Measurements from ENCODE around the gene FNIP1.

The FNIP1 gene

DNA sequence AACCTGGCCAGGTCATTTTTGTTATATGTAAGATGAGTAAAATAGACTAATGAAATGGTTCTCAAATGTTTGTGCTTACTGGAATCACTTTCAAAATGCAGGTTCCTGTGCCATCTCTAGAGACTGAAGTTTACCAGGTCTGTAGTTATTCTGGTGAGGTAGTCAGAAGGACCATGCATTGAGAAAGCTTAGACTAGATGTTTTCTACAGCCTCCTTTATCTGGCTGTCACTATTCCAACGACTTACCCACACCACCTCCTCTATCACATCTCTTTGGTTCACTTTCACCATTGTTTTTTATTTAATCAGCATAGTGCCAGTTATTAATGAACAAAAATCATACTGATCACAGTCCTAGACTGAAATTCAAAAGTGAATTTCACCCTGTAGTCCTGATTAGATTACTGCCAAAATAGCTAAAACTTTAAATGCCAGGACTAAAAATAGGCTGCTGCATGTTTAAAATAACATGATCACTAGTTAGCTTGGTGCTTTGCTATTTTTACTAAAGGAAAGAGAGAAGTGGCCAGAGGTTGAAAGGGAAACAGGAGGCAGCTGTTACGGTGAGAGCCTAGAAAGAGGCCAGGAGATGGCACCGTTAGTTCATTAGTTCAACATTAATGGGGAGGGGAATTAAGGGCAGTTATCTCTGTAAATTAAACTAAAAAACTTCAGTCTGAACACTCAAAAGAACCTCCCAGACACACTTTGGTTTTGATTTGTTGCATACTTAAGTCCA, 13.9 kb upstream of the FNIP1 start:
- no peak overlapping the region for H3K4me3 Mint-ChIP-seq
- no peak for DNase-seq (ENCODE audit: low spot score in 2 of 2)
- no peaks in the 10 kb centered on the region for H3K27me3 Mint-ChIP-seq

DNA sequence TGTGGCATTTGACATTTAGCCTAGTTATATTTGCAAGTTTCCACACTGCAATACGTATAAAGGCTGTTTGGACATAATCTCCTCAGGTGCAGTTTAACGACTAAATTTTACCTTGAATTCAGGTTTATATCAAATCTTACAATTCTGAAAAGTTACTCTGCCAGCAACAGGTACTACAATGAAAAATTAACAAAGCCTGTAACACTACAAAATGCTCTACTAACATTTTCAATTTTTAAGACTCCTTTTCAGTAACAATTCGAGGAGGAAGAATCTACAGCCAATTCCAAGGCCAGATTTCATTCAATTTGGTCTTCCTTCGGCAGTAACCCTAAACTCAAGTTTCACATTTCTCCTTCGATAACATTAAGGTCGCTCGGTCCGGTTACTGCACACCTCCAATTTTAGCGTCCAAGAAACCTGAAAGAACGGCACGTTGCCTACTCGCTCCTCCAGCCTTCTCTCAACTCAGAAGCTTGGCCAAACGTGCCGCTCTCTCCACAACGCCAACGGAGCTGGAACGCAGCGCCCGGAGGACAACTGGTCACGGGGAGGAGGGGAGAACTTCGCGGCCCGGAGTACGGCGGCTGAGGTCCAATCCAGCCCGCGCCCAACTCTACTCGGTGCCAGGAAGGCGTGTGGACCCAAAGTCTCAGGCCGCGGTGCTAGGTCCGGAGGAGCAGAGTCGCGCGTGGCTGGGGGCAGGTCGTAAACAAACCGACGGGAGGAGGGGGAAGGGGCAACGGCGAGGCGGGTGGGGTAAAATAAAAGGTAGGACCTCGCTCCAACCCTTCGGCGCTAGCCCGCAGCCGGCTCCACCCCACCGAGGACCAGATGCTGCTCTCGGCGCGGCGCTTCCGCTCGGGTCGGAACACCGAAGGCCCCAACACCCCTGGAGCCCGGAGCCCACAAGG, 681 bp downstream of the FNIP1 start:
- DNase-seq (ENCODE audit: low spot score in 2 of 2) (peak in 1 of 2 donors; percentile 12), ATAC-seq (replicated peaks; ENCODE audit: extremely low read depth, poor library complexity, severe bottlenecking) (peak; percentile 8)
- Mint-ChIP-seq H3K4me1 (peaks cover 24% of the 10 kb centered on the region), H3K36me3 (ENCODE audit: insufficient read depth) (peaks cover 19% of the 10 kb centered on the region), H3K9me3 (no peaks in the 10 kb centered on the region), H3K4me3 (peak overlapping the region; percentile 93), H3K27ac (ENCODE audit: low read depth) (peak overlapping the region; percentile 91), H3K27me3 (no peaks in the 10 kb centered on the region)

More for the DNA sequence above, 13.9 kb upstream of the FNIP1 start:
- Mint-ChIP-seq H3K36me3 (ENCODE audit: insufficient read depth) (no peaks in the 10 kb centered on the region), H3K27ac (ENCODE audit: low read depth) (no peak overlapping the region), H3K4me1 (no peaks in the 10 kb centered on the region), H3K9me3 (no peaks in the 10 kb centered on the region)
- no peak for ATAC-seq (replicated peaks; ENCODE audit: extremely low read depth, poor library complexity, severe bottlenecking)

DNA sequence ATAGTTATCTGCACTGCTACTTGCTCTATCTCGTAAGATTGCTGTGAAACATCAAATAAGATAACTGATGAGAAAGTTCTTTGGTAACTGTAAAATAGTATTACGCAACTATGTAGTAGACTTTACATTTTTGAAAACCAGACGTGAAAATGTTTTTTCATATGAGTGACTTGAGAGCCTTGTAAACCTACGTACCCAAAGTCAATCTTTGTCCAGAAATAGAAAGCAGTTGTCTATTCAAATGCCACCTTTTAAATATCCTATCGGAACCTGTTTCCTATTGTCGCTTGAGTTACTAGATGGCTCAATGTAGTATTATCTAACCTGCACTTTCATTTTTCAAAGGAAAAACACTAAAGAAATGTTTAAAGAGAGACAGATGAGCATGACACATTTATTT, 1.6 kb downstream of the FNIP1 start:
- Mint-ChIP-seq H3K9me3 (no peaks in the 10 kb centered on the region), H3K4me3 (peak overlapping the region; percentile 93), H3K27me3 (no peaks in the 10 kb centered on the region), H3K36me3 (ENCODE audit: insufficient read depth) (peaks cover 18% of the 10 kb centered on the region), H3K27ac (ENCODE audit: low read depth) (peak overlapping the region; percentile 91), H3K4me1 (peaks cover 33% of the 10 kb centered on the region)
- ATAC-seq (replicated peaks; ENCODE audit: extremely low read depth, poor library complexity, severe bottlenecking) (no peak), DNase-seq (ENCODE audit: low spot score in 2 of 2) (no peak)

DNA sequence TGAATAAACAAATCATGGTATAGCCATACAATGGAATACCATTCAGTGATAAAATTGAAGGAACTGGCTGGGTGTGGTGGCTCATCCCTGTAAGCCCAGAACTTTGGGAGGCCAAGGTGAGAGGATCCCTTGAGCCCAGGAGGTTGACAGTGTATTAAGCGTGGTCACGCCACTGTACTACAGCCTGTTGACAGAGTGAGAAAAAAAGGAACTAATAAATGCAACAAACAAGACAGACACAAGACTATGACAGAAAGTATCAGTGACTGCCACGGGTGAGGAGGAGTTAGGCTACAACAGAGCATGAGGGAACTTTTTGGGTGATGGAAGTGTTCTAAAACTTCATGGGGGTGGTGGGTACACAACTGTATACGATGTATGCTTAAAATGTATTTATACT, 2.2 kb downstream of the FNIP1 start:
- peaks cover 18% of the 10 kb centered on the region for H3K36me3 Mint-ChIP-seq (ENCODE audit: insufficient read depth)
- peaks cover 37% of the 10 kb centered on the region for H3K4me1 Mint-ChIP-seq
- no peaks in the 10 kb centered on the region for H3K27me3 Mint-ChIP-seq
- H3K9me3 Mint-ChIP-seq: no peaks in the 10 kb centered on the region
- DNase-seq (ENCODE audit: low spot score in 2 of 2) (no peak), ATAC-seq (replicated peaks; ENCODE audit: extremely low read depth, poor library complexity, severe bottlenecking) (no peak)
- peak overlapping the region; percentile 39 for H3K4me3 Mint-ChIP-seq
- H3K27ac Mint-ChIP-seq (ENCODE audit: low read depth): no peak overlapping the region

DNA sequence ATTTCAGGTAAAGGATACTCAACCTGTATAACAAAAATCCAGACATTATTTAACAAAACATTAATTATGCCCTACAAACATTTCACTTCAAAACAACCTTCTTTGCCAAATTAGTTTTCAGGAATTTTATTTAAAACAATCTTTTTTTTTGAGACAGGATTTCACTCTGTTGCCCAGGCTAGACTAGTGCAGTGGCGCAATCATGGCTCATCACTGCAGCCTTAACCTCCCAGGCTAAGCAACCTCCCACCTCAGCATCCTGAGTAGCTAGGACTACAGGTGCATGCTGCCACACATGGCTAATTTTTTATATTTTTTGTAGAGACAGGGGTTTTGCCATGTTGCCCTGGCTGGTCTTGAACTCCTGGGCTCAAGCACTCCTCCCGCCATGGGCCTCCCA, 3.9 kb downstream of the FNIP1 start:
- peaks cover 18% of the 10 kb centered on the region for H3K36me3 Mint-ChIP-seq (ENCODE audit: insufficient read depth)
- ATAC-seq (replicated peaks; ENCODE audit: extremely low read depth, poor library complexity, severe bottlenecking): no peak
- H3K27ac Mint-ChIP-seq (ENCODE audit: low read depth): no peak overlapping the region
- H3K9me3 Mint-ChIP-seq: no peaks in the 10 kb centered on the region
- peaks cover 44% of the 10 kb centered on the region for H3K4me1 Mint-ChIP-seq
- H3K4me3 Mint-ChIP-seq: no peak overlapping the region
- DNase-seq (ENCODE audit: low spot score in 2 of 2): no peak
- no peaks in the 10 kb centered on the region for H3K27me3 Mint-ChIP-seq

DNA sequence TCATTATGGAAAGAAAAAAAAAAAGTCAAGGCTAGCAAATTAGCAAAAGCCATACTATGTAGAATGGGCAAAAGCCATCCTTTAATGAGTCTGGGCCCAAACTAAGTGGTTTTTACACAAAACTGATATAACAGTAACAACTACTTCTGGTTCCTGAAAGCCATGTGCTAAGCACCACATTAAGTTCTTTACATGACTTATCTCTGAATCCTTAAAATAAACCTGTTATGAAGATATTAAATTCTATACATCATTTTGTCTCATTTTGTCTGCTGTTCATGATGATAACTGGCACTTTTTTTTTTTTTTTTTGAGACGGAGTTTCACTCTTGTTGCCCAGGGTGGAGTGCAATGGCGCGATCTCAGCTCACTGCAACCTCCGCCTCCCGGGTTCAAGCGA, 5.0 kb downstream of the FNIP1 start:
- no peaks in the 10 kb centered on the region for H3K9me3 Mint-ChIP-seq
- H3K27me3 Mint-ChIP-seq: no peaks in the 10 kb centered on the region
- H3K4me1 Mint-ChIP-seq: peaks cover 54% of the 10 kb centered on the region
- peaks cover 13% of the 10 kb centered on the region for H3K36me3 Mint-ChIP-seq (ENCODE audit: insufficient read depth)
- H3K4me3 Mint-ChIP-seq: no peak overlapping the region
- no peak for ATAC-seq (replicated peaks; ENCODE audit: extremely low read depth, poor library complexity, severe bottlenecking)
- no peak for DNase-seq (ENCODE audit: low spot score in 2 of 2)
- no peak overlapping the region for H3K27ac Mint-ChIP-seq (ENCODE audit: low read depth)

DNA sequence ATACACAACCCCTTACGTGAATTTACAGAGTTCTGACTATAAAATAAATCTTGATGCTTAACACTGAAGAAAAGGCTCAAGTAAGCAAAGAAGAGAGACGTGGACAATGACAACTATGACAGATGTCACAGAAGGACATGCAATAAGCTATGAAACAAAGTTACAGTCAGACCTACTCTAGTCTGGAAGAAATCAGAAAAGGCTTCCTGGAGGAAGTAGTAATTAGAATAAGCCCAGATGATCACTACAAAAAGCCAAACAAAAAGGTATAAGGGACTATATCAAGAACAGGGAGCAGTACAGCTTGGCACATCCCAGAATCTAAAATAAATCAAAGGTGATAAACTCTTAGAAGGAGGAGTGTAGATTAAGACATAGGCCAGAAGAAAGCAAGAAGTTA, 6.3 kb downstream of the FNIP1 start:
- peaks cover 54% of the 10 kb centered on the region for H3K4me1 Mint-ChIP-seq
- H3K4me3 Mint-ChIP-seq: no peak overlapping the region
- DNase-seq (ENCODE audit: low spot score in 2 of 2) (no peak), ATAC-seq (replicated peaks; ENCODE audit: extremely low read depth, poor library complexity, severe bottlenecking) (no peak)
- no peaks in the 10 kb centered on the region for H3K27me3 Mint-ChIP-seq
- H3K27ac Mint-ChIP-seq (ENCODE audit: low read depth): no peak overlapping the region
- H3K9me3 Mint-ChIP-seq: no peaks in the 10 kb centered on the region
- peaks cover 3% of the 10 kb centered on the region for H3K36me3 Mint-ChIP-seq (ENCODE audit: insufficient read depth)

DNA sequence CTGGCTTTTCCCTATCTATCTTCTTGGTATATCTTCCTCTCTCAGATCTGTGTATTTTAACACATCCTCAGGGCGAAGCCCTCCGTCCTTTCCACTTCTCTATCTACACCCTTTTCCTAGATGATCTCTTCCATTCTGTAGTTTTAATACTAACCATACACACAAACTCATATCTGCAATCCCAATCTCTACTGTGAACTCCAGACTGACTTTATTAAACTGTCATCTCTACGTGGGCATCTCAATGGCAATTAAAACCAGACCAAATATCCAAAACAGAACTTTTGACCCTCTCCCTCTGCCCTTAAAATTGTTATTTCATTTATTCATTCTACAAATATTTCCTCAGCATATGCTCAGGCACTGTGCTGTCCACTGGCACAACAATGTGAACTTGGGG, 7.1 kb downstream of the FNIP1 start:
- Mint-ChIP-seq H3K4me3 (no peak overlapping the region), H3K27me3 (no peaks in the 10 kb centered on the region), H3K9me3 (no peaks in the 10 kb centered on the region), H3K4me1 (peaks cover 46% of the 10 kb centered on the region), H3K27ac (ENCODE audit: low read depth) (no peak overlapping the region), H3K36me3 (ENCODE audit: insufficient read depth) (peaks cover 3% of the 10 kb centered on the region)
- DNase-seq (ENCODE audit: low spot score in 2 of 2): no peak
- ATAC-seq (replicated peaks; ENCODE audit: extremely low read depth, poor library complexity, severe bottlenecking): no peak

DNA sequence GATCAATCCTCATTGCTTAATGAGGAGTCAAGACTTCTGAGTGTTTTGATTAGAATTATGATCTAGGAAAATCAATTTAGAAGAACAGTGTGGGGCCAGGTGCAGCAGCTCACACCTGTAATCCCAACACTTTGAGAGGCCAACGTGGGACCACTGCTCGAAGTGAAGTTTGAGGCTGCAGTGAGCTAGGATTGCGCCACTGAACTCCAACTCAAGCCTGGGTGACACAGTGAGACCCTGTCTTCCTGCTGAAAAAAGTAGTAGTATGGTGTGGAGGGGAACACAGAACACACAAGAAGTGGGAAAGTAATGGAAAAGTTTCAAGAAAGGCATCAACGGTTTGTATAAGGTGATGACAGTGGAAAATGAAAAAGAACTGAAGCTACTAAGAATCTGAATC, 9.1 kb downstream of the FNIP1 start:
- Mint-ChIP-seq H3K4me3 (no peak overlapping the region), H3K9me3 (no peaks in the 10 kb centered on the region), H3K27ac (ENCODE audit: low read depth) (no peak overlapping the region), H3K27me3 (no peaks in the 10 kb centered on the region), H3K4me1 (peaks cover 55% of the 10 kb centered on the region), H3K36me3 (ENCODE audit: insufficient read depth) (no peaks in the 10 kb centered on the region)
- DNase-seq (ENCODE audit: low spot score in 2 of 2) (no peak), ATAC-seq (replicated peaks; ENCODE audit: extremely low read depth, poor library complexity, severe bottlenecking) (no peak)

DNA sequence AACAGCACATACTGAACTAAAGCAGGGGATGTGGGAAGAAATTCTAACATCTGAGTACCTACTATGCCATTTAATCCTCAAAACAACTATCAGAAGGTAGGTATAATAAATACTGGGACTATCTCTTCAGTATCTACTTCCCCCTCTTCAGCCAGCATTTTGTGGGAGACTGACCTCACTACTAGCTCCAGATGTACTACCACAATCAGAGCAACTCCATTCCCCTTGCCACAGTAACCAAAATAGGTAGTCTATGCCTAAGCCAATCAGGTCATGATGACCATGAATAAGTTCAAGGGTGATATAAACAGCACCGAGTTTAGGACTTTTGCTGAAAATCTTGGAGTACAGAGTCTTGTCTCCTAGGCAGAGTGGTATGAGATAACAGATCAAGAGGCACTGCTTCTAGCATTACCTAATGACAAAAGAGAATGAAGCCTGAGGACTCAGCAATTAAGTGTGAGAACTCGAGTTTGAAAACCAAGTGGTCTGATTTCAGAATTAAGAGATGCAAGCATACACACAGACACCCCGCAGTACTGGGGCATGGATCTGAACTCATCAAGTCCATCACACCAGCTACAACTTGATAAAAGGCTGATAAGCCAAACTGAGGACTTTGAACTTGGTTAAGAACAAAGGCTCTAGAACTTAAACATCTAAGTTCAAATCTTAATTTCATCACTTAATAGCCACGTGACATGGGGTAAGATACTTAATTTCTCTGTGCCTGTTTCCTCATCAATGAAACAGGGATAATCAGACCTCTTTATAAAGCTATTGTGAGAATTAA, 9.7 kb downstream of the FNIP1 start:
- H3K9me3 Mint-ChIP-seq: no peaks in the 10 kb centered on the region
- H3K4me3 Mint-ChIP-seq: no peak overlapping the region
- H3K27ac Mint-ChIP-seq (ENCODE audit: low read depth): no peak overlapping the region
- ATAC-seq (replicated peaks; ENCODE audit: extremely low read depth, poor library complexity, severe bottlenecking): no peak
- H3K36me3 Mint-ChIP-seq (ENCODE audit: insufficient read depth): peaks cover 2% of the 10 kb centered on the region
- H3K4me1 Mint-ChIP-seq: peaks cover 60% of the 10 kb centered on the region
- no peaks in the 10 kb centered on the region for H3K27me3 Mint-ChIP-seq
- no peak for DNase-seq (ENCODE audit: low spot score in 2 of 2)

DNA sequence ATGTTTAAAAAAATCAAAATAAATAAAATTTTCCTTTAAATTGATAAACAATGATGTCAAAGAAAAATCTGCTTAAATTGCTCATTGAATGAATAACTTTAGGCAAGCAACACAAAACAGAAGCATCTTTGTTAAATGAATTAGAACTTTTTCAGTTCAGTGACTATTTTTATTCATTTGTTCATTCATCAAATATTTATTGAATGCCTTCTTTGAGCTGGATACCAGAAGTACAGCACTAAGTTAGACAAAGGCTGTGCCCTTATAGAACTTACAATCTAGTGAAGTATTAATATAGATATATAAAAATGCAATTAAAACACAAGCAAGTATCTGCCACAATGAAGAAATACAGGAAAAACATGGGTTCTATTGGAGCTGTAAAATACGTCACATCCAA, 10.8 kb downstream of the FNIP1 start:
- Mint-ChIP-seq H3K9me3 (no peaks in the 10 kb centered on the region), H3K27ac (ENCODE audit: low read depth) (no peak overlapping the region), H3K4me3 (no peak overlapping the region), H3K36me3 (ENCODE audit: insufficient read depth) (peaks cover 2% of the 10 kb centered on the region), H3K27me3 (no peaks in the 10 kb centered on the region), H3K4me1 (peaks cover 64% of the 10 kb centered on the region)
- DNase-seq (ENCODE audit: low spot score in 2 of 2): no peak
- ATAC-seq (replicated peaks; ENCODE audit: extremely low read depth, poor library complexity, severe bottlenecking): no peak

DNA sequence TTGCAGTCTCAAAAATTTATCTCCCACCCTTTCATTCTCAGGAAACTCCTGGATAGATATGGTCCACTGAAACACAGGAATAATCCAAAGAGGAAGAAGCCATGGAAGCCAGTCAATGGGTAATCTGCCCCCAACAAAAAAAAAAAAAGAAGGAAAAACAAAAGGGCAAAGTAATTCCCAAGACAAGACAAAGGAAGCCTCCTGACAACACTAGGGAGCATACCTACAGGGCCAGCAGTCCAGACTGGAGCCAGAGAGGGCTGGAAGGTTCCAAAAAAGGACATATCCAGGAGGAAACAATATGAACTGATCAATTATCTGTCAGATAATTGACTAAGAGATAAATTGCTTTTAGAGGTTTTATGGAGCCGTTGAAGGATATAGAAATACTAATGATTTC, 12.9 kb downstream of the FNIP1 start:
- no peak for DNase-seq (ENCODE audit: low spot score in 2 of 2)
- Mint-ChIP-seq H3K27ac (ENCODE audit: low read depth) (peak overlapping the region; percentile 84), H3K4me1 (peaks cover 57% of the 10 kb centered on the region), H3K4me3 (no peak overlapping the region), H3K9me3 (no peaks in the 10 kb centered on the region), H3K27me3 (no peaks in the 10 kb centered on the region), H3K36me3 (ENCODE audit: insufficient read depth) (peaks cover 2% of the 10 kb centered on the region)
- ATAC-seq (replicated peaks; ENCODE audit: extremely low read depth, poor library complexity, severe bottlenecking): no peak

Measured in central memory CD8-positive, alpha-beta T cell (primary cell).